Stimulated activated CD8-positive, alpha-beta memory T cell treated with anti-CD3 and anti-CD28 coated beads, Interleukin-12 subunit alpha, Interleukin-12 subunit beta, amount 100 ng/mL, for 1 hour (primary cell): Measurements from ENCODE around the gene MASP1.

Experiments used
- DNase-seq: peaks from one replicate; pipeline ENCODE4 v3.0.0-alpha.2; 2020; ENCODE audit warnings: low read depth

MASP1 gene

DNA sequence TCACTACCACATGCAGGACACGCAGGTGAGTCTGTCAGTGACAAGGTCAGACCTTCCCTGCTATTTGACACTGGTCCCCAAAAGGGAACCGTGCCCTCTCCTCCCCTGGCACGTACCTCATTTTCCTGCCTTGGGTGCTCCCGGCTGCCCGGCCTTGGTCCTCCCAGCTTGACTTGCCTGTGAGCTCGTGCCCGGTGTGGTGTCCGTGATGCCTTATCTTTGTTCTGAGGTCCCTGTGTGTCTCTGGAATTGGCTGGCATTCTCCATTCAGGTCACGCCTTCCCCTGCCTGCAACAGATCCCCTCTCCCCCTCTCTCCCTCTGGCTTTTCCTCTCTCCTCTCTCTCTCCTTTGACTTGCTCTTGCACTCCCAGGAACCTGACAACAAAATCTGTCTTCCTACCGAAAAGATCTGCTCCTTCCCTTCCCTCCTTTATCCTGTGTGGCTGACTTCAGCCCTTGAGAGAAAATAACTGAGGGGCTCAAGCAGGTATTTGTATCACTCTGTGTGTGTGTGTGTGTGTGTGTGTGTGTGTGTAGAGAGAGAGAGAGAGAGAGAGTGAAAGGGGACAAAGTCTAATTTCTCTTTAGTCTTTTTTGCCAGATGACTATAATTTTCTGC is at the start of gene MASP1:
MASP1 (minus strand) TSS at position 226 of the 621 bp plus-strand sequence; CDS start at position 121, 105 bp downstream.
- no peak for DNase-seq

DNA sequence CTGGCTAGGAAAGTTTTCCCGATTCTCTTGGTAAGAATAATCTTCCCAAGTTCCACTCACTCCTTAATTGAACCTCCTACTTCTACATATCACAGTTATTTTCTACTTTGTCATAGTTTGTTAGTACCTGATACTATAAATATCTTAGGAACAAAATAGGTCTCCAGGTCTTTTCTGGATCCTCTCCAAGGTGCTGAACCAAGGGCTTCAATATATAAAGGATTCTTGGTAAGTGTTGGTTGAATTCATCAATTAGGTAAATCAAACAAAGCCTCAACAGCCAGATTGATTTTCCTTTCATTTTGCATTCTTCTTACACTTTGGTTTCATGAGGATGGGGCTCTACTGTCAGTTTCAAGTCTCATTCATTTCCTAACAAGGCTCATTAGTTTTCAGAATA is 49.0 kb upstream of the MASP1 start:
- no peak for DNase-seq

DNA sequence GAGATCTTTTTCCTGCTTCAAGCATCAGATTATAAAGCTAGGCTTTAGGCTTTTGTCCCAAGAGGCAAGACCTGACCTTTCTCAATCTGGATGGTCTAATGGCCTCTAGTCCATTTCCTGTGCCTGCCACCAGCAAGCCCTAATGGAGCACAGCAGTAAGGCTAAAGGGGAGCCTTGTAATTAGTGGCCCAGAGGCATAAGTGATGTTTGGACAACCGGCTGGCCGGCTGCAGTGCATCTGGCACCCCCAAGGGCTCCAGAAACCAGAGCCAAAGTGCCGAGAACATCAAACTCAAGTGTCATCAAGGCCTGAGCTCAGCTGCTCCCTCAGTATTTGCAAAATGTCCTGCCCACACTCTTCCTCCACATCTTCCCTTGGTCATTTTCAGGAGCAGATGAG is 44.8 kb upstream of the MASP1 start:
- no peak for DNase-seq

DNA sequence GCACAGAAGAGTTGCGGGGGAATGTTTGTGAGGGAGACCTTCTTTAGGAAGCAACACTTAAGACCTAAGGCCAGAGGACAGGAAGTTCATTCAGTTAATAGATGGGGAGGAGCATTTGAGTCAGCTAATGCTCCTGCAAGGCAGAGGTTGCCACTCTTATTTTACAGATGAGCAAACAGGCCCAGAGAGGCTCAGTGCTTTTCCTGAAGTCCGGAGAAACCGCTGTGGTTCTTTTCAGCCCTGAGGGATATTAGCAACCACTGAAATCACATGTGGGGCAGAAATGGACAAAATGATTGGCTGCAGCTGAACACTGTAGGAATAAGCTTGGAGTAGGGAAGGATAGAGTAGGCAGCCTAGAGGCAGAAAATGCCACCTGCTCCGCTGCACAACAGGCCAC is 43.4 kb upstream of the MASP1 start:
- no peak for DNase-seq

- DNase-seq: no peak
These were observed 37.2 kb upstream of the MASP1 start for GRCh38 chr3:187328691-187329090.

DNA sequence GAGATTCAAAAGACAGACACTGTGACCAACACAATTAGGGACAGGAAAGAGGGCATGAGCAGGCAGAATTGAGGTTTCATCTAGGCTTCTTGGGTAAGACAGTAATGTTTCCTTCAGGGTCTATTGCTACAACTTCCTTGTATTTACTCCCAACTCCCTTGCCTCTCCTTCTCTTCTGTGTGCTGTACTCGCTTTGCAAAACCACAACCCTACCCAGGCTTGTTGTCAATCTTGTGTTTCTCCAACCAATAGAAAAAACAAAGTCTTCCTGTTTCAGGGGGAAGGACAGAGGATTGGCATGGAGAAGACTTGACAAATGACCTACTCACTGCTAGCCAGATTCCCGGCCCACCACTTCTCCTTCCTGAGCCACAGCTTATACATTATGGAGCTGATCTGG is 36.3 kb upstream of the MASP1 start:
- DNase-seq: no peak

DNA sequence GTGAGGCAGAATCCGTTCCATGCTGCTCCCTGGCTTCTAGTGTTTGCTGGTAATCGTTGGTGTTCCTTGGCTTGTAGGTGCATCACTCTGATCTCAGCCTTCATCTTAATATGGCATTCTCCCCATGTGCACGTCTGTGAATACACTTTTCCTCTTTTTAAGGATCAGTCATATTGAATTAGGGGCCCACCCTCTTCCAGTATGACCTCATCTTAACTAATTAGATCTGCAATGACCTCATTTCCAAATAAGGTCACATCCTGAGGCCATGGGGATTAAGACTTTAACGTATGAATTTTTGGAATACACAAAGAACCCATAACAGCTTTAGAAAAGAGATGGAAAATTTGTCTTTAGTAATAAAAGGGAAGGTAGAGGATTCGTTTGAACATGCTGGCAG is 34.1 kb upstream of the MASP1 start:
- no peak for DNase-seq

- no peak for DNase-seq
These were observed 31.6 kb upstream of the MASP1 start for GRCh38 chr3:187323091-187323490.

DNA sequence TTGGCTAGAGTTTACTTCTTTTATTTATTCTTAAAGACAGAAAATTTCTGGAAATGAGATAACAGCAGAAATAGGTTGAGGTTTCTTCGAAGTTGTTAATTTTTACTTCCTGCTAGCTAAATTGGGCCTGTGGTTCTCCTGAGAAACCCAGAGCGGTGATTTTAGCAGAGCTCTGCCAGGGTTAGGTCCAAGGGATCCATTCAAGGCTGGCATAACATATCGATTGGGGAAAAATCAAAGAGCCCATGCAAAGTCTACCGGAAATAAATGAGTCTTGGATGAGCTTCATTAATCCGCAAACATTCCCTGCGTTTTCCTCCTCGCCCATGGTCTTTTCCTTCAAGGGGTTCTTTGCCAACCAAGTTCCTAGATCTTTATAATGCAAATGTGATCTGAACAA is 30.8 kb upstream of the MASP1 start:
- DNase-seq: no peak

DNA sequence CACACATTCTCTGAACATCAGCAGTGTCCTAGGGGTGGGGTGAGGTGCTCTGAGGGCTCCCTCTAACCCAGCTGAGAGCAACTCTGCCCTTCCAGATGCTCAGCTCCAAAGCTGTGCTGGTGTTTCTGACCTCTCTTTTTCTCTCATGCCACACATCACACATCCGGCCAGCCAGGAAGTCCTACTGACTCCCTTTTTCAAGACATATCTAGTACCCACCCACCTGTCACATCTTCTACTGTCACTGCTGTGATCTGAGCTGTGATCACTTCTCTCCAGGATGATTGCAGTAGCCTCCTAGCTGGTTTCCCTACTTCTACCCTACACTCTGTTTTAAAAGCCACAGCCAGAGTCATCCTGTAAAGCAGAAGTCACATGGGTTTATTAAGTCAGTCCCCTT is 30.2 kb upstream of the MASP1 start:
- DNase-seq: no peak

GRCh38 chr3:187319699-187320302 is 28.3 kb upstream of the MASP1 start:
- peak; percentile 13 for DNase-seq

DNA sequence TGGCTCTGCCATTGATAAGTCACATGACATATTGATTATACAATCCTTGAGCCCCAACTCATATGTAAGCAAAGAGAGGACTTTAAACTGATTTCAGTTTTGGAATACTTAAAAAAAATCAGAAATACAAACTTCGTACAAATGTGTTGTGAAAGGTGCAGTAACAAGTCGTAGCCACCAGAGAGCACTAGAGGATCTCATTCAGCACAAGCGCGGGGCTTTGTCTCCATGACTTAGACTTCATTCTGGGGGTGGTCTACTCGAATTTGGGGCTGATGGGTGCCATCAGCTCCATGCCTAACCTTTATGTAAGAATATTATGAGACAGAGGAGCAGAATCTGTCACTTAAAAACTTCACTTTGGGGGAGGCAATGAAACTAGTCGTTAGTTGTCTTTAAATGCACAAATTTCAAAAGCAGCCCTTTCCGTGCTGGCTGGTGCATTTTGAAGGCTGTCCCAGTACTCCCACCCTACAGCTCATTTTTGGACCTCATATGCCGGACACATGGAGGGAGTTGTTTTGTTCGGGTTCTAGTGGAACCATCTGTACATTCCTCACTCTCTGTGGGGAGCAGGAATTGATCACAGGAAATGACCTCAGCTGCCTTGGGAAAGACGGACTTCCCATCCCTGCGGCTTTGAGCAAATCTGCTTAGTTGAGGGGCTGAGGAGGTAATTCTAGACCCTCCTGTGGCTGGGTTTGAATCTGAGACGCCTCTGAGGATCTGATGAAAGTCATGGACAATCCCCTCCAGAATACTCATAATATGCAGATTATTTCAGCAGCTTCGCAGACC is 27.5 kb upstream of the MASP1 start:
- DNase-seq: peak; percentile 26

- DNase-seq: no peak
These were observed 24.3 kb upstream of the MASP1 start for GRCh38 chr3:187315872-187316271.

GRCh38 chr3:187314176-187314575 is 22.6 kb upstream of the MASP1 start:
- DNase-seq: no peak

- no peak for DNase-seq
These were observed 19.5 kb upstream of the MASP1 start for GRCh38 chr3:187310954-187311470.

- no peak for DNase-seq
These were observed 18.7 kb upstream of the MASP1 start for GRCh38 chr3:187310226-187310625.

DNA sequence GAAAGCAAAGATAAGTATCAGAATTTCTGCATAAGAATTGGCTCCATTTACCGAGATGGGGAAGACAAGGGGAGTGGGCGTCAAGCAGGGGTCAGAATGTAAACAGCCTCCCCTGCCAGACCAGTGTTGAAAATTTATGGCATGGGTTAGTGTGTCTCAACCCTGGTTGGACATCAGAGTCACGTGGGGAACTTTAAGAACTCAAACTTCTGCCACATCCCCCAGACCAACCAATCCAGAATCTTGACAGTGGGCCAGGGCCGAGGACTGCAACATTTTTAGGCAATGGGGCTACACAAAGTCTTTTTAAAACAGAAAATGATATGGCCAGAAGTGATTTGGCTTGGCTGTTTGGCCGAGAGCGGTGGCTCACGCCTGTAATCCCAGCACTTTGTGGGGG is 14.3 kb upstream of the MASP1 start:
- no peak for DNase-seq

- no peak for DNase-seq
These were observed 8.1 kb upstream of the MASP1 start for GRCh38 chr3:187299611-187300010.

DNA sequence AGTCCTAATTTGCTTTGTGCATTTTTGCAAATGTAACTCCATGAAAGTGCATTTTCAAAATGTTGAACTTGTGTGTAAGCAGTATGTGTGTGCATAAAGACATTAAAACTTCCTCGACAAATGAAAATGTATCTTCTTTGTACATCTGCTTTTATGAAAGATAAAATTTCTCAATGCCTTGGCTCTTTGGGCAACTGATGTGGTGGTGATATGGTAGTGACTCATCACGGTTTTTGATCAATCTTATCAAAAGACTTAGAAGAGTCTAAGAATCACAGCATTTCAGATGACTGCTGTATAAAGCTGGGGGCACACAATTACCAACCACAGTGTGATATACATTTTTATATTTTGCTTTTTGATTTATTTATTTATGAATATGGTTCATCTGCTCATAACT is 5.4 kb upstream of the MASP1 start:
- no peak for DNase-seq

- no peak for DNase-seq
These were observed 4.5 kb upstream of the MASP1 start for GRCh38 chr3:187296058-187296457.

DNA sequence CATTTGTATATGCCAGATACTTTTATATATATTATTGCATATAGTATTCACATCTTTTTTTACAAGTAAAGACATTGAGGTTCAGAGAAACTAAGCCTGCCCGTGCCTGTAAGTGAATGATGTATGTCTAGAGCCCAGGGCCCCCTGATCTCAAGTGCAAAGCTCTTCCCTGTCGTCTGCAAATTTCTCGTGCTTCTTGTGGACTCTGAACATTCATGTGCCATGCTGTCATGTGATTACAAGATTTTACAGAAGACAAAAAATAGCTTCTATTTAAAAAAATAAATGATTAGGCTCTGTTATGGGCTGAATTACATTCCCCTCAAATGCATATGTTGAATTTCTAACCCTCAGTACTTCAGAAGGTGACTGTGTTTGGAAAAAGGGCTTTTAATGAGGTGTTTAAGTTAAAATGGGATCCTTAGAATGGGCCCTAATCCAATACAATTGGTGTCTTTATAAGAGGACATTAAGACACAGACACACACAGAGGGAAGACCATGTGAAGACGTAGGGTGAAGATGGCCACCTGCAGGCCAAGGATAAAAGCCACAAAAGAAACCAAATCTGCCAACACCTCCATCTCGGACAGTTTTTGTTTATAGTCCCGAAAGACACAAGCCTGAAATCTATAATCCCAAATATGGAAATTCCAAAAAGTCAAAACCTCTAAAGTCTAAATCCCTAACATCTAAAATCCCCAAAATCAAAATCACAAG is 3.9 kb upstream of the MASP1 start:
- no peak for DNase-seq
